Measurements from ENCODE around the gene SIPA1. TPM values are rescaled to one million over a fixed set of nuclear protein-coding genes. Genes with fewer than 3 reads are reported as not detected.
A peak's percentile ranks its signal among the peaks of the same experiment; 100 is the strongest.

The SIPA1 gene
- total RNA-seq, 2 donors from 2014 or later: 39.9 to 46.8 TPM

DNA sequence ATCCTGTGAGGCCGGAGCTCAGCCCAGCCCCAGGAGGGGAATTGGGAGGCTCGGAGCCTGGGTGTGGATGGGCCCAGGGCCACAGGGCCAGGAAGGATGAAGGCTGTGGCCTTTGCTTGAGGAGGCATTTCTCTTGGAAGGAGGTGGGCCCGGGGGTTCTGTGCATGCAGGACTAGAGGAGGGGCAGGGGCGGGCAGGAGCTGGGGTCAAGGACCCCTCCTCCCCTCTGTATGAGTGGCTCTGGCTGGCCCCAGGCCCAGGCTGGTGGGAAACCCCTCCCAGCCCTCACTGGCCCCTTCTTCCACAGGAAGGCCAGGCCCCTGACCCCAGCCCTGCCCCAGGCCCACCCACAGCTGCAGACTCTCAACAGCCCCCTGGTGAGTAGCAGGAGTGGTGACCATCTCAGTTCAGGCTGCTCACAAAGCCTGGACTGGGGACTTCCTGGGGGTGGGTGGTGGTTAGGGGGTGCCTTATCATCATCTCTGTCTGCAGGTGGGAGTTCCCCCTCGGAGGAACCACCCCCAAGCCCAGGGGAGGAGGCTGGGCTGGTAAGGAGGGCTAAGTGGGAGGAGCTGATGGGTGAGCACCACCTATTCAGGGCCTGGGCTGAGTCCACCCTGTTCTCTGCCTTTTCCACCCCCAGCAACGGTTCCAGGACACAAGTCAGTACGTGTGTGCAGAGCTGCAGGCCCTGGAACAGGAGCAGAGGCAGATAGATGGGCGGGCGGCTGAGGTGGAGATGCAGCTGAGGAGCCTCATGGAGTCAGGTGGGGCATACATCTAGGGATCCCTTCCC is 48.3 kb upstream of the SIPA1 start:
- H3K27ac Mint-ChIP-seq: no peak overlapping the region
- H3K36me3 Mint-ChIP-seq (ENCODE audit: low read depth): no peaks in the 10 kb centered on the region
- H3K4me3 Mint-ChIP-seq: no peak overlapping the region
- no peaks in the 10 kb centered on the region for H3K4me1 ChIP-seq (ENCODE audit: control insufficient read depth, insufficient read depth, low read length)
- 67 to 85% methylated on average over 1 to 9 of the region's 9 CpGs for WGBS, 2 experiments (ENCODE audit: insufficient coverage in 1 of 2, insufficient read length in 1 of 2)
- DNase-seq: no peak
- no peak overlapping the region for H3K27ac ChIP-seq (ENCODE audit: low read depth, low read length)
- H3K4me3 ChIP-seq (ENCODE audit: low read length): no peak overlapping the region
- H3K4me1 Mint-ChIP-seq: peaks cover 2% of the 10 kb centered on the region
- no peak overlapping the region for H3K9ac ChIP-seq (ENCODE audit: extremely low read depth, low read length, poor library complexity, severe bottlenecking)
- H3K27me3 Mint-ChIP-seq (ENCODE audit: insufficient read depth): peaks cover 87% of the 10 kb centered on the region
- H3K9me3 ChIP-seq (ENCODE audit: control insufficient read depth, low read length): no peaks in the 10 kb centered on the region
- no peaks in the 10 kb centered on the region for H3K9me3 Mint-ChIP-seq
- no peak for TF ChIP-seq CTCF (conservative IDR thresholded peaks at IDR 0.05)
- no peaks in the 10 kb centered on the region for H3K36me3 ChIP-seq (ENCODE audit: control insufficient read depth, insufficient read depth, low read length)
- peaks cover 51% of the 10 kb centered on the region for H3K27me3 ChIP-seq (ENCODE audit: control insufficient read depth, insufficient read depth, low read length, poor library complexity, severe bottlenecking)

GRCh38 chr11:65590240-65590738 is 47.6 kb upstream of the SIPA1 start:
- WGBS, 2 experiments (ENCODE audit: insufficient coverage in 1 of 2, insufficient read length in 1 of 2): 90 to 100% methylated on average over 5 to 8 of the region's 8 CpGs
- no peak overlapping the region for H3K27ac ChIP-seq (ENCODE audit: low read depth, low read length)
- Mint-ChIP-seq H3K27me3 (ENCODE audit: insufficient read depth) (peaks cover 87% of the 10 kb centered on the region), H3K9me3 (no peaks in the 10 kb centered on the region), H3K27ac (no peak overlapping the region), H3K4me3 (no peak overlapping the region), H3K36me3 (ENCODE audit: low read depth) (no peaks in the 10 kb centered on the region), H3K4me1 (peaks cover 2% of the 10 kb centered on the region)
- no peak for TF ChIP-seq CTCF (conservative IDR thresholded peaks at IDR 0.05)
- no peaks in the 10 kb centered on the region for H3K9me3 ChIP-seq (ENCODE audit: control insufficient read depth, low read length)
- no peaks in the 10 kb centered on the region for H3K4me1 ChIP-seq (ENCODE audit: control insufficient read depth, insufficient read depth, low read length)
- no peak for DNase-seq
- H3K4me3 ChIP-seq (ENCODE audit: low read length): no peak overlapping the region
- H3K36me3 ChIP-seq (ENCODE audit: control insufficient read depth, insufficient read depth, low read length): no peaks in the 10 kb centered on the region
- H3K27me3 ChIP-seq (ENCODE audit: control insufficient read depth, insufficient read depth, low read length, poor library complexity, severe bottlenecking): peaks cover 46% of the 10 kb centered on the region
- no peak overlapping the region for H3K9ac ChIP-seq (ENCODE audit: extremely low read depth, low read length, poor library complexity, severe bottlenecking)

DNA sequence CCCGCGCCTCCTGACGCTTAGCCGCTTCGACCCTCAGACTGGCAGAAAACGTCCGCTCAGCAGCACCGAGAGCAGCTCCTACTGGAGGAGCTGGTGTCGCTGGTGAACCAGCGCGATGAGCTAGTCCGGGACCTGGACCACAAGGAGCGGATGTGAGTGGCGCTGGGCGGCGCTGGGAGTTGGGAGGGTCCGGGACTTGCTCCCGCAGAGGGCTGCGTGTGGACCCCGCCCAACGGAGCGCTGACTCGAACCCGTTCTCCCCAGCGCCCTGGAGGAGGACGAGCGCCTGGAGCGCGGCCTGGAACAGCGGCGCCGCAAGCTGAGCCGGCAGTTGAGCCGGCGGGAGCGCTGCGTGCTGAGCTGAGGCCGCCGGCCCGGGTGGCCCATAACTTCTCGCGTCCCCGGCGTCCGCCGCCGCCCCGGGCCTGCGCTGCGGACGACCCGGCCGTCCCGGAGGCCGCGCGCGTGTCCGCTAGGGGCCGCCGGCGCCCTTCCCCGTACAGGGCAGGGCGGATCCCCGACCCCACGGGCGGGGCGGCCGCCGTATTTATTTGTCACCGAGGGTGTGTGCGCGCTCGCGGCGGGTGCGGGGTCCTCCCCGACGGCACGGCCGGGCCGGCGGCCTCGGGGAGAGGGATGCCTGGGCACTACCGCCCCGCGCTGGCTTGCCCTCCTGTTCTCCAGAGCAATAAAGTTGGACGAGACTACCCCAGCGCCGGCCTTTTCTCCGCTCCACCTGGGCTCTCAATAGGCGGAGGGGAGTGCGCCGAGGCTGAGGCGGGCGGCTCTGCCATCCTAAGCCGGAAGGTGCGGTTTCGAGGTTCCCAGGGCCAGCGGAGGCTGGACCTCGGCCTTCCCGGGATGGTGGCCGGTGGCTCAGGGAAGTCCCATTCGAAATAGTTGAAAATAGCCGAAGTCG is 45.7 kb upstream of the SIPA1 start:
- no peaks in the 10 kb centered on the region for H3K36me3 Mint-ChIP-seq (ENCODE audit: low read depth)
- Histone ChIP-seq H3K9me3 (ENCODE audit: control insufficient read depth, low read length) (no peaks in the 10 kb centered on the region), H3K4me3 (ENCODE audit: low read length) (peak overlapping the region; percentile 72), H3K4me1 (ENCODE audit: control insufficient read depth, insufficient read depth, low read length) (no peaks in the 10 kb centered on the region), H3K36me3 (ENCODE audit: control insufficient read depth, insufficient read depth, low read length) (no peaks in the 10 kb centered on the region), H3K27me3 (ENCODE audit: control insufficient read depth, insufficient read depth, low read length, poor library complexity, severe bottlenecking) (peaks cover 33% of the 10 kb centered on the region), H3K9ac (ENCODE audit: extremely low read depth, low read length, poor library complexity, severe bottlenecking) (no peak overlapping the region), H3K27ac (ENCODE audit: low read depth, low read length) (no peak overlapping the region)
- peak overlapping the region; percentile 40 for H3K4me3 Mint-ChIP-seq
- peak; percentile 60 for TF ChIP-seq CTCF (conservative IDR thresholded peaks at IDR 0.05)
- H3K9me3 Mint-ChIP-seq: no peaks in the 10 kb centered on the region
- 6 to 8% methylated on average over 54 to 106 of the region's 106 CpGs for WGBS, 2 experiments (ENCODE audit: insufficient coverage in 1 of 2, insufficient read length in 1 of 2)
- peaks cover 70% of the 10 kb centered on the region for H3K27me3 Mint-ChIP-seq (ENCODE audit: insufficient read depth)
- no peak overlapping the region for H3K27ac Mint-ChIP-seq
- DNase-seq: peak; percentile 94
- peaks cover 2% of the 10 kb centered on the region for H3K4me1 Mint-ChIP-seq

All from endodermal cell (in vitro differentiated cells).